HepG2 (cell line): ENCODE results near the gene RBCK1. TPM values are rescaled to one million over a fixed set of nuclear protein-coding genes. Genes with fewer than 3 reads are reported as not detected.
"Not testable (repeated sequence)": the region's sequence is repeated elsewhere in the genome, so short reads cannot be mapped to it uniquely, and the experiment has no call there.

Experiments
- ATAC-seq: fragments of 200-7000 bp; cut with Tn5 transposase; 3 replicates; pipeline ENCODE4 v1.9.1; 2020; ENCODE audit warnings: mild to moderate bottlenecking, moderate library complexity
- BruUV-seq: library from RNA; stranded (reverse); fragments of 400-500 nt; replicated peaks from 2 replicates; lab custom pipeline; 2021; lab: Mats Ljungman, UMichigan
- CTCF ChIA-PET: fragments of 300-600 bp; formaldehyde crosslinking; extraction: SDS; loops from one replicate; lab custom pipeline; 2021; ENCODE audit warnings: low total read pairs, inconsistent platforms, low intra/inter-chr PET ratio; lab: Yijun Ruan, JAX
- POLR2A ChIA-PET: fragments of 350-600 bp; sonication (Branson Sonifier 250); formaldehyde crosslinking; loops from one replicate; lab custom pipeline; 2020; ENCODE audit warnings: antibody characterized with exemption, inconsistent platforms; lab: Yijun Ruan, JAX
- DNase-seq: peaks from one replicate; pipeline ENCODE4 v3.0.0-alpha.2; 2015; ENCODE audit warnings: low spot score
- FAIRE-seq: peaks from 3 replicates; lab custom pipeline; 2011; peaks lifted over from hg19 to GRCh38; lab: Jason Lieb, UNC
- H2AFZ ChIP-seq: one replicate; pipeline ENCODE4 v1.6.1; 2011; ENCODE audit warnings: low read length, inconsistent platforms
- H3K27ac ChIP-seq: fragments of 300-600 bp; 3 replicates; pipeline ENCODE4 v1.8.0; 2011; ENCODE audit warnings: mixed run types, mild to moderate bottlenecking, mixed read lengths, low read length, inconsistent platforms; ENCODE audit not compliant: insufficient read depth; ENCODE audit errors: extremely low read length
- H3K27me3 ChIP-seq, 2 experiments: fragments of 200-600 bp in 1 of 2; 2 replicates in 1 of 2; 3 replicates in 1 of 2; pipeline versions ENCODE4 v1.6.0 to v1.8.0; 2011; ENCODE audit warnings: low read length in 2 of 2, mild to moderate bottlenecking in 2 of 2, moderate library complexity in 2 of 2, inconsistent platforms in 1 of 2; ENCODE audit not compliant: insufficient read depth in 2 of 2, control insufficient read depth in 1 of 2
- H3K36me3 ChIP-seq, 2 experiments: fragments of 200-600 bp in 1 of 2; replicated peaks in 1 of 2; 2 replicates in 1 of 2; 3 replicates in 1 of 2; pipeline versions ENCODE4 v1.5.1 to v1.8.0; 2011; ENCODE audit warnings: low read length in 2 of 2, inconsistent platforms in 1 of 2; ENCODE audit not compliant: insufficient read depth in 2 of 2, control insufficient read depth in 1 of 2
- H3K4me1 ChIP-seq: 2 replicates; pipeline ENCODE4 v1.5.1; 2012; ENCODE audit warnings: low read length, inconsistent platforms; ENCODE audit not compliant: insufficient read depth
- H3K4me2 ChIP-seq: 2 replicates; pipeline ENCODE4 v1.6.0; 2011; ENCODE audit warnings: low read depth, low read length, inconsistent platforms
- H3K4me3 ChIP-seq, 3 experiments: fragments of 200-600 bp in 1 of 3; sonication (generic), shearing (Covaris generic) in 1 of 3; replicated peaks in 1 of 3; 2 replicates each; pipeline ENCODE4 v1.5.1; 2011 to 2016; ENCODE audit warnings: low read length in 3 of 3, inconsistent platforms in 2 of 3, low read depth in 2 of 3, mild to moderate bottlenecking in 2 of 3, control low read depth in 1 of 3, mixed read lengths in 1 of 3; ENCODE audit not compliant: insufficient read depth in 1 of 3
- H3K79me2 ChIP-seq: one replicate; pipeline ENCODE4 v1.6.1; 2011; ENCODE audit warnings: low read length, inconsistent platforms; ENCODE audit not compliant: insufficient read depth
- H3K9ac ChIP-seq: 2 replicates; pipeline ENCODE4 v1.6.0; 2011; ENCODE audit warnings: mild to moderate bottlenecking, low read depth, low read length, inconsistent platforms; ENCODE audit not compliant: insufficient read depth
- H3K9me3 ChIP-seq: 2 replicates; pipeline ENCODE4 v1.5.1; 2012; ENCODE audit warnings: mild to moderate bottlenecking, low read length
- H4K20me1 ChIP-seq: 2 replicates; pipeline ENCODE4 v1.6.0; 2011; ENCODE audit warnings: inconsistent platforms, mild to moderate bottlenecking, low read length, moderate library complexity; ENCODE audit not compliant: insufficient read depth
- AHR ChIP-seq: IDR thresholded peaks from 2 replicates; pipeline ENCODE4 v1.6.1; 2018; ENCODE audit warnings: missing genetic modification reagents, missing compliant biosample characterization
- EED ChIP-seq: sonication (generic); formaldehyde crosslinking; IDR thresholded peaks from 2 replicates; pipeline ENCODE4 v1.5.0; 2020; ENCODE audit warnings: mild to moderate bottlenecking, missing genetic modification reagents
- ZBTB33 ChIP-seq: sonication (generic); formaldehyde crosslinking; IDR thresholded peaks from 2 replicates; pipeline ENCODE4 v1.4.0; 2020; ENCODE audit warnings: missing genetic modification reagents
- ZNF547 ChIP-seq: sonication (generic); formaldehyde crosslinking; IDR thresholded peaks from 2 replicates; pipeline ENCODE4 v1.5.1; 2020; ENCODE audit warnings: mild to moderate bottlenecking, missing genetic modification reagents
- ZNF737 ChIP-seq: sonication (generic); formaldehyde crosslinking; IDR thresholded peaks from 2 replicates; pipeline ENCODE4 v1.5.0; 2020; ENCODE audit warnings: missing genetic modification reagents, mild to moderate bottlenecking, borderline replicate concordance
- WGBS: methylation state at CpG from one replicate; pipeline ENCODE4 v1.1.6; 2017; ENCODE audit warnings: low lambda C conversion rate; 5-methylcytosine and 5-hydroxymethylcytosine counted together
- in situ Hi-C: cut with HindIII; loops from 2 replicates; pipeline ENCODE4 v1.10.0; 2017; ENCODE audit warnings: low pct_unique_long_range_greater_than_20kb; ENCODE audit not compliant: extremely low pct_ligation_motif_present
- intact Hi-C: fragments of 100-400 bp; cut with micrococcal nuclease; formaldehyde crosslinking; loops from one replicate; pipeline ENCODE4 v1.10.0; 2022; ENCODE audit not compliant: unreplicated experiment
- polyA plus RNA-seq, 8 experiments: library from polyadenylated mRNA; depleted of rRNA in 3 of 8; stranded (reverse) in 7 of 8; unstranded in 1 of 8; fragments of >200 nt; fragmentation: Illumina TruSeq in 4 of 8; extraction: Trizol in 4 of 8; gene quantifications; 2 replicates each; pipeline versions ENCODE4 v1.2.1 to v1.2.3, GENCODE V29; 2011 to 2016; ENCODE audit warnings: low read depth in 4 of 8, missing spikeins in 1 of 8, mixed read lengths in 1 of 8; ENCODE audit not compliant: insufficient read depth in 1 of 8
- total RNA-seq, 5 experiments: library from RNA; depleted of rRNA; stranded (reverse); fragments of >200 nt; fragmentation: Illumina TruSeq; extraction: Trizol; gene quantifications; 2 replicates each; pipeline ENCODE4 v1.2.3, GENCODE V29; 2016; ENCODE audit warnings: low read depth in 1 of 5

Gene RBCK1
- total and polyA plus RNA-seq, 2 of the 13 experiments (the other 11 are each of a cell fraction or from before 2014, with no cell fraction given), result 149 to 215 TPM

- Histone ChIP-seq H3K9ac (no peak overlapping the region), H2AFZ (no peak overlapping the region), H3K4me2 (no peak overlapping the region)
- no TSS peak for BruUV-seq
- intact Hi-C loops, result no loop called here
- CTCF ChIA-PET, result no interaction called here
- in situ Hi-C loops, result no loop called here
- TF ChIP-seq AHR (CRISPR knock-in tag), result no peak
- TF ChIP-seq ZNF547 (CRISPR knock-in tag), result 0 out of 2 replicates have a peak, but pooled peaks have one; percentile 12
- TF ChIP-seq, all 625 proteins: peak for 1
- WGBS, result 92% methylated on average over 5 of the region's 5 CpGs
- peak; percentile 38 for DNase-seq
- Histone ChIP-seq H3K4me3 (no peak overlapping the region), H3K79me2 (peaks cover 30% of the 10 kb centered on the region), H3K36me3 (peaks cover 38 to 73% of the 10 kb centered on the region in 2 experiments), H3K4me1 (no peaks in the 10 kb centered on the region), H3K27me3 (no peaks in the 10 kb centered on the region), H3K9me3 (no peaks in the 10 kb centered on the region), H4K20me1 (peaks cover 8% of the 10 kb centered on the region; the same call in 1 of the 2 replicates), H3K27ac (no peak overlapping the region)
- no peak for FAIRE-seq
- ATAC-seq, result peak; percentile 25; the same call in 2 of the 3 replicates
- POLR2A ChIA-PET, result interaction anchor here (1.0 to 1.5 kb wide), 2 partner anchors 90 to 98 kb away, joined by 3 read pairs; no protein-coding TSS in a partner anchor
Measured at GRCh38 chr20:445514-446336, 37.6 kb downstream of the RBCK1 start.

- ATAC-seq, in situ Hi-C loops, POLR2A ChIA-PET, H2AFZ ChIP-seq, H3K27ac ChIP-seq, H3K27me3 ChIP-seq, H3K4me2 ChIP-seq, H3K4me3 ChIP-seq, FAIRE-seq, H3K9ac ChIP-seq, BruUV-seq, CTCF ChIA-PET, H3K4me1 ChIP-seq, DNase-seq, intact Hi-C loops, H3K9me3 ChIP-seq: not testable (repeated sequence)
- H3K79me2 ChIP-seq, result peaks cover 80% of the 10 kb centered on the region
- TF ChIP-seq ZBTB33 (CRISPR knock-in tag) (0 out of 2 replicates have a peak, but pooled peaks have one; percentile 43), ZNF737 (CRISPR knock-in tag) (0 out of 2 replicates have a peak, but pooled peaks have one; percentile 22), EED (CRISPR knock-in tag) (0 out of 2 replicates have a peak, but pooled peaks have one; percentile 25)
- peaks cover 14% of the 10 kb centered on the region; the same call in 1 of the 2 replicates for H4K20me1 ChIP-seq
- H3K36me3 ChIP-seq, result peaks cover 10 to 21% of the 10 kb centered on the region in 2 experiments
- 98% methylated on average over 11 of the region's 11 CpGs for WGBS
Measured at GRCh38 chr20:452021-452420, 43.9 kb downstream of the RBCK1 start.
